ENCODE measurements around the gene AAK1.
A peak's percentile ranks its signal among the peaks of the same experiment; 100 is the strongest.
"Not testable (repeated sequence)": the region's sequence is repeated elsewhere in the genome, so short reads cannot be mapped to it uniquely, and the experiment has no call there.

The AAK1 gene

DNA sequence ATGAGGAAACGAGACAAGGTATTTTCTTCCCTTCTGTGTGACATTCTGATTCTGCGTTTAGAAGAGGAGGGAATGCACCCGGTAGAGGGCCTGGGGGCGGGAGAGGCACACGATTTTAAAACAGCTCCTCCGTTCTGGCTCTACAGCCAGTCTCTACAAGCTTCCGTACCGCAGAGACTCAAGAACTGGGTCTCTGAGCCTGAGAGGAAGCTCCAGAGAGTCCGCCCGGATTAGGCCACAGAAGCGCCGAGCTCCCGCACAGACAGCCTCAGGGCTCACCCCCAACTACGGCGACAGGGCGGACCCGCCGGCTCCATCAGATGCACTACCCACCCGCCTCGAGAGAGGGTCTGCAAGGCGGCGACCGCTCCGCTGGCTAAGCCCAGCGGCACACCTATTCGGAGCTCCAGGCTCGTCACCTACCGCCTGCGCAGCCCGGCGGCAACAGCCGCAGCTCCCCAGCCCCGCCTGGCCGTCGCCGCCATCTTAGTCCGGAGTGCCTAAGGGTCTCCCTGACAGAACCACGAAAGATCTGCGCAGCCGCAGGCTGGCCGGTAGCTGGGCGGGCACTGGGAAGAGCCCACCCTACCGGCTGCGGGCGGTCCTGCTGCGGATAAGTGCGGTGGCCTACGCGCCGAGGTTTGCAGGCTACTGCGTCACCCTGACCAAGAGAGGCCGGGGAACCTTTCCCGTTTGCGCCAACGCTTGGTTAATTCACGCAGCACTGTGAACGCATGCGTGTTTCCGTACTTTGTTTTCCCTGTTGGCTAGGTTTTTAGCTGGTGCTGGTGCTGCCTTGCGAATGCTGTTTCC, 206.4 kb downstream of the AAK1 start, which contains the start of gene NFU1:
Gene NFU1 (minus strand): TSS at position 498 of the 813 bp plus-strand sequence. CDS start 13 bp downstream, at position 485.
- H3K4me3 Mint-ChIP-seq: peak within 1 kb of the TSS; percentile 95
- no peaks in the 10 kb centered on the region for H3K9me3 Mint-ChIP-seq
- peak; percentile 93 for DNase-seq

DNA sequence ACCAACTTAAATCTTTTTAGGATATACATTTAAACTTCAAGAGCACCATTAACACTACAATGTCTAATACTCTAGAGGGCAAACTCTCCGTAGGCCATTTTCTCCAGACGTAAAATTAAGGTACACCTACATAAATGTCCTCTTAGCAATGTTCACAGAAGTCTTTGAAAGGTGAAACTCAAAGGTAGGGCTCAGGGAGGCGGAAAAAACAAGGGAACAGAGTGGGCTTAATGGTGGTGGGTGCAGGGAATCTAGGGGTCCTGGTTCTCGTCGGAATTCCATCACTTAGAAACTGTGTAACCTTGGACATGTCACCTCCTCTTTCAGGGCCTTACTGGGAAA, 207.0 kb downstream of the AAK1 start:
- DNase-seq (no peak), ATAC-seq (no peak)
- H3K9me3 Mint-ChIP-seq: no peaks in the 10 kb centered on the region
- peaks cover 35% of the 10 kb centered on the region for H3K4me1 Mint-ChIP-seq
- peak overlapping the region; percentile 96 for H3K27ac Mint-ChIP-seq
- no peaks in the 10 kb centered on the region for H3K27me3 Mint-ChIP-seq
- H3K36me3 Mint-ChIP-seq (ENCODE audit: low read depth): peaks cover 7% of the 10 kb centered on the region
- peak overlapping the region; percentile 95 for H3K4me3 Mint-ChIP-seq

More for the DNA sequence above, 206.4 kb downstream of the AAK1 start, which contains the start of gene NFU1:
- Mint-ChIP-seq H3K27me3 (no peaks in the 10 kb centered on the region), H3K4me1 (peaks cover 35% of the 10 kb centered on the region), H3K36me3 (ENCODE audit: low read depth) (peaks cover 7% of the 10 kb centered on the region), H3K27ac (peak within 1 kb of the TSS; percentile 96)
- peak; percentile 96 for ATAC-seq

DNA sequence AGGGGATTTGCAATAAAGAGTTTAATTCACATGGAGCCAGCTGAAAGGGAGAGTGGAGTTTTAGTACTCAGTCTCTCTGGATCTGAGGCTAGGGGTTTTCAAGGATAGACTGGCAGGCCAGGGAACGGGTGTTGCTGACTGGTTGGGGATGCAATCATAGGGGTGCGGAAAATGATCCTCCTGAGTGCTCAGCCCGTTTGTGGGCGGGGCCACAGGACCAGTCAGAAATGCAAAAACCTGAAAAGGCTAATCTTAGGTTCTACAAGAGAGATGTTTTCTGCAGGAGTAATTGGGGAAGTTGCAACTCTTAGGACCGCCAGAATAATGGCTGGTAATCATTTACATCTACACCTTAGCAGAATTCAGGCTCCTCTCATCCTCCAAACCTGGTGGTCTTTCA, 208.8 kb downstream of the AAK1 start:
- Mint-ChIP-seq H3K36me3 (ENCODE audit: low read depth) (peaks cover 9% of the 10 kb centered on the region), H3K4me3 (peak overlapping the region; percentile 16), H3K4me1 (peaks cover 35% of the 10 kb centered on the region), H3K9me3 (no peaks in the 10 kb centered on the region), H3K27ac (no peak overlapping the region), H3K27me3 (no peaks in the 10 kb centered on the region)
- DNase-seq: no peak
- no peak for ATAC-seq

DNA sequence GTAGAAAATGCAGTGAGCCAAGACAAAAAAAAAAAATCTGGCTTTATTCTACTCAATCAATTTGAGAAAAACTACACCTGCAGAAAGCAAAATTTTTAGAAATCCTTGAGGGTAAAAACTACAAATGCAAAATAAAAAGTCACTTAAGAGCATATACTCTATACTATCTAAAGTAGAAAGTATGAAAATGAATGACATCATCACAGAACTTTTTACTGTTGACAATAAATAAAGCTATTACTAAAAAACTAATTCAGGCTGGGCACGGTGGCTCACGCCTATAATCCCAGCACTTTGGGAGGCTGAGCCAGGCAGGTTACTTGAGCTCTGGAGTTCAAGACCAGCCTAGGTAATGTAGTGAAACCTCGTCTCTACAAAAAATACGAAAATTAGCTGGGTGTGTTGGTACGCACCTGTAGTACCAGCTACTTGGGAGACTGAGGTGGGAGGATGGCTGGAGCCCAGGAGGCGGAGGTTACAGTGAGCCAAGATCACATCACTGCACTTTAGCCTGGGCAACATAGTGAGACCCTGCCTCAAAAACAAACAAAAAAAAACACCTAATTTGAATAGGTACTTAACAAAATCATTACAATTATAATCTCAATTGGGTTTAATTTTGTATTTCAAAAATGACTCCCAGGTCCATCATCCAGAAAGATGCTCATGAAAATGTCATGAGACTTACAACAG, 213.9 kb downstream of the AAK1 start:
- no peaks in the 10 kb centered on the region for H3K9me3 Mint-ChIP-seq
- no peaks in the 10 kb centered on the region for H3K27me3 Mint-ChIP-seq
- H3K4me3 Mint-ChIP-seq: no peak overlapping the region
- DNase-seq (no peak), ATAC-seq (no peak)
- peaks cover 2% of the 10 kb centered on the region for H3K4me1 Mint-ChIP-seq
- H3K27ac Mint-ChIP-seq: no peak overlapping the region
- H3K36me3 Mint-ChIP-seq (ENCODE audit: low read depth): peaks cover 4% of the 10 kb centered on the region

DNA sequence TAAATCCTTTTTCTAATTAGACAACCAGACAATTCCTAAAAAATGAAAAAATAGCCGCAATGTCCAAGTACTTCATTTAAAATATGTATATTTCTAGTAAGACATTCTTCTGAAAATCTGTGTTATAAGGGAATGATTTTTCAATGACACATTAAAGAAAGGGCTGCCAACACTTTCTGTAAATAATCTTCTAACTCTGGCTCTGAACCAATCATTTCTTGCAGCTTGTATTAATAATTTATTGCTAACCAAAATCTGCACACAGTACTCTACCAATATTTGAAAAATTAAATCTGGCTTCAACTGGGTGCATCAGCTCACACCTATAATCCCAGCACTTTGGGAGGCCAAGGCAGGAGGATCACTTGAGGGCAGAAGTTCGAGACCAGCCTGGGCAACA, 214.6 kb downstream of the AAK1 start:
- Mint-ChIP-seq H3K4me3 (no peak overlapping the region), H3K36me3 (ENCODE audit: low read depth) (peaks cover 4% of the 10 kb centered on the region), H3K27ac (no peak overlapping the region), H3K9me3 (no peaks in the 10 kb centered on the region), H3K27me3 (no peaks in the 10 kb centered on the region), H3K4me1 (no peaks in the 10 kb centered on the region)
- no peak for DNase-seq
- ATAC-seq: no peak

DNA sequence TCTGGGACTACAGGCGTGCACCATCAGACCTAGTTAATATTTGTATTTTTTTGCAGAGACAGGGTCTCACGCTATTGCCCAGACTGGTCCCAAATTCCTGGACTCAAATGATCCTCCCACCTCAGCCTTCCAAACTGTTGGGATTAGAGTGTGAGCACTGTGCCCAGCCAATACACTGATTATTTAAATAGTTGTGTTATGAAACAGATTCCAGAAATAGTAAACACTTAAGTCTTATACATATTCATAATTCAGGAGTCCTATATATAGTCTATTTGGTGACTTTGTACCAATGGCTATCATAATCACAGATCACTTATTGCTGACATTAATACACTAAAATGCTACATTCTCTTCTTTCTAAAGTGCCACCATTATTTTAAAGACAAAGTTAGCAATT, 219.1 kb downstream of the AAK1 start:
- no peaks in the 10 kb centered on the region for H3K9me3 Mint-ChIP-seq
- H3K36me3 Mint-ChIP-seq (ENCODE audit: low read depth): peaks cover 11% of the 10 kb centered on the region
- H3K4me3 Mint-ChIP-seq: no peak overlapping the region
- DNase-seq: no peak
- no peak overlapping the region for H3K27ac Mint-ChIP-seq
- H3K27me3 Mint-ChIP-seq: no peaks in the 10 kb centered on the region
- peaks cover 9% of the 10 kb centered on the region for H3K4me1 Mint-ChIP-seq
- no peak for ATAC-seq

DNA sequence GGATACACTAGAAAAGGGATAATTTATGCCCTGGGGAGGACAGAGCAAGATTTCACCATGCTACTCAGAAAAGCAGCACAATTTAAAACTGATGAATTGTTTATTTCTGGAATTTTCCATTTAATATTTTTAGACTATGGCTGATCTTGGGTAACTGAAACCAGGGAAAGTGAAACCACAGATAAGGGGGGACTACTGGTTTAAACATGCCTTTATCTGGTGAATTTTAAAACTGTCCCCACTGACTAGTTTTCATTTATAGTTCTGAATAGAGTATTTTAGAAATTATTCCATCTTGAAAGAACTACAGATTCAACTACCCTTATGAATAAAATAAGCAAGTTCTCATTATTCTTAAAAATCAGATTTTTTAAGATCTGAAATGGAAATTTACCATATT, 221.3 kb downstream of the AAK1 start:
- no peaks in the 10 kb centered on the region for H3K27me3 Mint-ChIP-seq
- DNase-seq (no peak), ATAC-seq (no peak)
- H3K27ac Mint-ChIP-seq: no peak overlapping the region
- H3K36me3 Mint-ChIP-seq (ENCODE audit: low read depth): peaks cover 16% of the 10 kb centered on the region
- peaks cover 9% of the 10 kb centered on the region for H3K4me1 Mint-ChIP-seq
- no peaks in the 10 kb centered on the region for H3K9me3 Mint-ChIP-seq
- H3K4me3 Mint-ChIP-seq: no peak overlapping the region

DNA sequence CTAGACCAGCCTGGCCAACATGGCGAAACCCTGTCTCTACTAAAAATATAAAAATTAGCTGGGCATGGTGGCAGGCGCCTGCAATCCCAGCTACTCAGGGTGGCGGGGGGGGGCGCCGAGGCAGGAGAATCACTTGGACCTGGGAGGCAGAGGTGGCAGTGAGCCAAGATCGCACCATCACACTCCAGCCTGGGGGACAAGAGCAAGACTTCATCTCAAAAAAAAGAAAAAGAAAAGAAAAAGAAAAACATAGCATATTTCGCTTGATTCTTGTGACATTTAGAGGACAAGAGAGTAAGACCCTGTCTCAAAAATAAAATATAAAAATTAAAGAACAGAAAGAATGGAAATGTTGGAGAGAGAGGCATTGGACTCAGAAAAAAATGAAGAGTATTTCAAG, 224.4 kb downstream of the AAK1 start:
- H3K36me3 Mint-ChIP-seq (ENCODE audit: low read depth): peaks cover 17% of the 10 kb centered on the region
- not testable (repeated sequence) for H3K27ac Mint-ChIP-seq

DNA sequence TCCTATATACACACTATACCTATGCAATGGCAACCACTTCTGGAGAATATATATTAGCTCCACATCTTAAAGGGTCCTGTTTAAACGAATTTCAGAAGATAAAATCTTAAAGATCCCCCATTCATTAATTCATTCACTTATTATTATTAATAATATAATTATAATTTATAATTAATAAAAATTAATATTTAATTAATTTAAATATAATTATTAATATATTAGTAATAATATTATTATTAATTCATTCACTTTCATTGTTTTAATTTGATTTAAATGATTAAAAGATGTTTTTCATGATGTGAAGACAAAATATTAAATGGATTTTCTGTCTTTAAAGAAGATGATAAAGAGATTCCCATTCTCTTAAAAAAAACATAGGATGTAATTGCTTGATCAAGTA, 227.4 kb downstream of the AAK1 start:
- Mint-ChIP-seq H3K27me3 (no peaks in the 10 kb centered on the region), H3K4me3 (no peak overlapping the region)
- ATAC-seq: no peak

More for the DNA sequence above, 224.4 kb downstream of the AAK1 start:
- H3K27me3 Mint-ChIP-seq, H3K4me3 Mint-ChIP-seq, DNase-seq, H3K9me3 Mint-ChIP-seq, H3K4me1 Mint-ChIP-seq, ATAC-seq: not testable (repeated sequence)

More for the DNA sequence above, 227.4 kb downstream of the AAK1 start:
- Mint-ChIP-seq H3K4me1 (no peaks in the 10 kb centered on the region), H3K36me3 (ENCODE audit: low read depth) (peaks cover 14% of the 10 kb centered on the region), H3K9me3 (no peaks in the 10 kb centered on the region), H3K27ac (no peak overlapping the region)
- no peak for DNase-seq

Data from activated naive CD8-positive, alpha-beta T cell treated with anti-CD3 and anti-CD28 coated beads, Interleukin-2, amount 50 U/mL, for 24 hours (primary cell).